K562 (cell line): ENCODE data around the gene SMIM23. TPM values are rescaled to one million over a fixed set of nuclear protein-coding genes. Genes with fewer than 3 reads are reported as not detected.

ENCODE experiments used
- ATAC-seq: fragments of 200-7000 bp; cut with Tn5 transposase; 3 replicates; pipeline ENCODE4 v1.9.1; 2020; ENCODE audit warnings: moderate library complexity
- BruUV-seq: library from RNA; stranded (reverse); fragments of 400-500 nt; replicated peaks from 2 replicates; lab custom pipeline; 2021; lab: Mats Ljungman, UMichigan
- CTCF ChIA-PET: fragments of 300-600 bp; formaldehyde crosslinking; extraction: SDS; loops from one replicate; lab custom pipeline; 2021; ENCODE audit warnings: low intra/inter-chr PET ratio; lab: Yijun Ruan, JAX
- POLR2A ChIA-PET: fragments of 300-600, 350-650 bp; sonication (Branson Sonifier 250); formaldehyde crosslinking; extraction: SDS; loops from one replicate; lab custom pipeline; 2021; ENCODE audit warnings: antibody characterized with exemption, inconsistent platforms; lab: Yijun Ruan, JAX
- DNase-seq, 4 experiments: peaks; one replicate each; pipeline versions ENCODE4 v3.0.0 to v3.0.0-alpha.2; 2011 to 2018; ENCODE audit warnings: low spot score in 3 of 4, mixed read lengths in 3 of 4; ENCODE audit errors: extremely low read depth in 1 of 4
- FAIRE-seq: peaks from 2 replicates; lab custom pipeline; 2011; peaks lifted over from hg19 to GRCh38; lab: Jason Lieb, UNC
- H2AFZ ChIP-seq: 2 replicates; pipeline ENCODE4 v1.6.0; 2011; ENCODE audit warnings: low read depth, low read length, control low read depth, inconsistent platforms
- H3K27ac ChIP-seq: fragments of 200-600 bp; 3 replicates; pipeline ENCODE4 v1.8.0; 2011; ENCODE audit warnings: low read depth, mild to moderate bottlenecking, control low read depth, inconsistent platforms, low read length, moderate library complexity, mixed read lengths; ENCODE audit errors: extremely low read depth
- H3K27me3 ChIP-seq, 2 experiments: fragments of 300-600 bp in 1 of 2; 2 replicates in 1 of 2; 3 replicates in 1 of 2; pipeline versions ENCODE4 v1.6.0 to v1.8.0; 2011; ENCODE audit warnings: inconsistent platforms in 2 of 2, low read length in 2 of 2, mild to moderate bottlenecking in 1 of 2, mixed read lengths in 1 of 2, moderate library complexity in 1 of 2; ENCODE audit not compliant: control insufficient read depth in 2 of 2, insufficient read depth in 2 of 2
- H3K36me3 ChIP-seq: fragments of 300-600 bp; 3 replicates; pipeline ENCODE4 v1.8.0; 2011; ENCODE audit warnings: mild to moderate bottlenecking, low read length, inconsistent platforms; ENCODE audit not compliant: control insufficient read depth, insufficient read depth
- H3K4me1 ChIP-seq, 2 experiments: fragments of 200-600 bp in 1 of 2; replicated peaks in 1 of 2; 2 replicates in 1 of 2; 3 replicates in 1 of 2; pipeline versions ENCODE4 v1.5.1 to v1.8.0; 2011; ENCODE audit warnings: inconsistent platforms in 2 of 2, low read length in 2 of 2, mild to moderate bottlenecking in 1 of 2, mixed read lengths in 1 of 2, moderate library complexity in 1 of 2; ENCODE audit not compliant: control insufficient read depth in 2 of 2, insufficient read depth in 2 of 2
- H3K4me2 ChIP-seq: 2 replicates; pipeline ENCODE4 v1.6.1; 2011; ENCODE audit warnings: low read length, control low read depth, inconsistent platforms, mixed read lengths; ENCODE audit not compliant: insufficient read depth
- H3K4me3 ChIP-seq: fragments of 200-600 bp; sonication (generic), shearing (Covaris generic); 2 replicates; pipeline ENCODE4 v1.5.1; 2016; ENCODE audit warnings: control low read depth, inconsistent platforms
- H3K79me2 ChIP-seq: fragments of 200-600 bp; 3 replicates; pipeline ENCODE4 v1.8.0; 2011; ENCODE audit warnings: low read length, inconsistent platforms; ENCODE audit not compliant: control insufficient read depth, insufficient read depth
- H3K9ac ChIP-seq, 2 experiments: 2 replicates each; pipeline versions ENCODE4 v1.6.0 to v1.6.1; 2011; ENCODE audit warnings: low read depth in 2 of 2, low read length in 2 of 2, control low read depth in 1 of 2, inconsistent platforms in 1 of 2, mild to moderate bottlenecking in 1 of 2, mixed read lengths in 1 of 2; ENCODE audit not compliant: insufficient read depth in 1 of 2
- H3K9me1 ChIP-seq: one replicate; pipeline ENCODE4 v1.6.0; 2011; ENCODE audit warnings: inconsistent platforms, mild to moderate bottlenecking, low read length, moderate library complexity; ENCODE audit not compliant: control insufficient read depth, insufficient read depth
- H3K9me3 ChIP-seq: replicated peaks from 2 replicates; pipeline ENCODE4 v1.5.1; 2011; ENCODE audit warnings: low read depth, low read length, inconsistent platforms; ENCODE audit not compliant: control insufficient read depth, insufficient read depth
- H4K20me1 ChIP-seq: replicated peaks from 2 replicates; pipeline ENCODE4 v1.6.1; 2011; ENCODE audit warnings: low read length, inconsistent platforms, mixed read lengths; ENCODE audit not compliant: control insufficient read depth, insufficient read depth
- EHMT2 ChIP-seq: fragments of 450-650 bp; IDR thresholded peaks from 2 replicates; pipeline ENCODE4 v1.6.1; 2018; ENCODE audit warnings: antibody characterized with exemption
- POLR3A ChIP-seq: IDR thresholded peaks from 2 replicates; pipeline ENCODE4 v1.6.1; 2011; ENCODE audit warnings: borderline replicate concordance, mild to moderate bottlenecking, moderate library complexity; ENCODE audit not compliant: insufficient read length, insufficient read depth; ENCODE audit errors: extremely low read depth
- RBM25 ChIP-seq: fragments of 200-400 bp; formaldehyde crosslinking; IDR thresholded peaks from 2 replicates; pipeline ENCODE4 v1.6.1; 2018; ENCODE audit warnings: low read length, low read depth, moderate library complexity; ENCODE audit not compliant: severe bottlenecking
- SPI1 ChIP-seq: IDR thresholded peaks from 2 replicates; pipeline ENCODE4 v1.6.1; 2011; ENCODE audit warnings: low read depth, low read length, control low read depth, borderline replicate concordance
- USF1 ChIP-seq: sonication (generic); formaldehyde crosslinking; IDR thresholded peaks from 2 replicates; pipeline ENCODE4 v1.9.0; 2022; ENCODE audit warnings: mild to moderate bottlenecking, missing genetic modification reagents
- WGBS: fragments of 100-300 bp; shearing (Covaris generic); methylation state at CpG from one replicate; pipeline ENCODE4 v1.1.6; 2016; ENCODE audit warnings: low coverage, mixed read lengths; ENCODE audit not compliant: insufficient coverage; ENCODE audit errors: missing lambda C conversion rate; 5-methylcytosine and 5-hydroxymethylcytosine counted together
- in situ Hi-C: fragments of 300-500 bp; cut with MboI; formaldehyde crosslinking; loops from 4 replicates; pipeline ENCODE4 v1.15.0; 2018; ENCODE audit warnings: inconsistent platforms, mixed read lengths
- intact Hi-C: fragments of 100-400 bp; cut with micrococcal nuclease; formaldehyde crosslinking; loops from 2 replicates; pipeline ENCODE4 v1.14.2; 2022
- polyA plus RNA-seq, 8 experiments: library from polyadenylated mRNA; depleted of rRNA in 4 of 8; stranded (reverse) in 5 of 8; unstranded in 3 of 8; fragments of >200 nt; fragmentation: Nextera tagmentation in 2 of 8; fragmentation: Illumina TruSeq in 1 of 8; extraction: Ambion mirVana in 2 of 8; extraction: Trizol in 1 of 8; gene quantifications; 2 replicates each; pipeline versions ENCODE4 v1.2.1 to v1.2.3, GENCODE V29; 2011 to 2014; ENCODE audit warnings: inconsistent platforms in 1 of 8, missing spikeins in 1 of 8
- total RNA-seq, 7 experiments: library from RNA; depleted of rRNA in 6 of 7; stranded (reverse); fragments of >200 nt in 6 of 7; fragmentation: Illumina TruSeq in 2 of 7; extraction: Trizol in 2 of 7; gene quantifications; 2 replicates each; pipeline versions ENCODE4 v1.2.1 to v1.2.3, GENCODE V29; 2011 to 2021; ENCODE audit warnings: low replicate concordance in 1 of 7

SMIM23 gene
- total and polyA plus RNA-seq, 9 of the 15 experiments (the other 6 are each of a cell fraction or from before 2014, with no cell fraction given) = not detected

GRCh38 chr5:171810227-171810626 lies 24.6 kb downstream of the SMIM23 start:
- TF ChIP-seq USF1 (CRISPR knock-in tag) (no peak), EHMT2 (no peak), POLR3A (no peak)
- TF ChIP-seq, all 486 proteins: peak for 0
- no peak overlapping the region for H3K4me3 ChIP-seq
- no TSS peak for BruUV-seq

GRCh38 chr5:171813270-171813669 lies 27.7 kb downstream of the SMIM23 start:
- ChIA-PET CTCF (no interaction called here), POLR2A (interaction anchor here (1.6 kb wide), 1 partner anchor 10 kb away, joined by 3 read pairs; no protein-coding TSS in a partner anchor)
- Histone ChIP-seq H3K9me1 (no peaks in the 10 kb centered on the region), H3K4me2 (no peak overlapping the region), H3K27ac (no peak overlapping the region), H3K9ac (no peak overlapping the region), H4K20me1 (no peaks in the 10 kb centered on the region; the same call in 1 of the 2 replicates), H3K4me3 (no peak overlapping the region), H3K27me3 (peaks cover 23 to 36% of the 10 kb centered on the region in 2 experiments), H3K9me3 (no peaks in the 10 kb centered on the region), H2AFZ (no peak overlapping the region), H3K4me1 (no peaks in the 10 kb centered on the region), H3K36me3 (no peaks in the 10 kb centered on the region), H3K79me2 (no peaks in the 10 kb centered on the region)
- no peak for DNase-seq
- no TSS peak for BruUV-seq
- no peak for FAIRE-seq
- no peak for TF ChIP-seq SPI1
- TF ChIP-seq RBM25 = peak; percentile 58
- no peak for ATAC-seq
- intact Hi-C loops (no loop called here), in situ Hi-C loops (no loop called here)
- WGBS = 2% methylated on average over 4 of the region's 4 CpGs

More at GRCh38 chr5:171810227-171810626, 24.6 kb downstream of the SMIM23 start:
- H3K9me3 ChIP-seq = no peaks in the 10 kb centered on the region
- peaks cover 40 to 45% of the 10 kb centered on the region in 2 experiments for H3K27me3 ChIP-seq
- POLR2A ChIA-PET = no interaction called here
- ATAC-seq = no peak
- H3K36me3 ChIP-seq = no peaks in the 10 kb centered on the region
- no peak for FAIRE-seq
- H3K4me2 ChIP-seq = no peak overlapping the region
- no peak overlapping the region for H2AFZ ChIP-seq
- CTCF ChIA-PET = no interaction called here
- no peaks in the 10 kb centered on the region for H4K20me1 ChIP-seq
- in situ Hi-C loops = no loop called here
- no peak overlapping the region for H3K27ac ChIP-seq
- no peaks in the 10 kb centered on the region for H3K9me1 ChIP-seq
- no peaks in the 10 kb centered on the region for H3K4me1 ChIP-seq
- no peaks in the 10 kb centered on the region for H3K79me2 ChIP-seq
- no peak for DNase-seq
- no peak overlapping the region for H3K9ac ChIP-seq
- 1% methylated on average over 11 of the region's 11 CpGs for WGBS
- intact Hi-C loops = no loop called here
